ENCODE results near the gene CRYBG2.

GRCh38 chr1:26357121-26357602 is 3.2 kb upstream of the CRYBG2 start:
- TF ChIP-seq, protein P1, sequence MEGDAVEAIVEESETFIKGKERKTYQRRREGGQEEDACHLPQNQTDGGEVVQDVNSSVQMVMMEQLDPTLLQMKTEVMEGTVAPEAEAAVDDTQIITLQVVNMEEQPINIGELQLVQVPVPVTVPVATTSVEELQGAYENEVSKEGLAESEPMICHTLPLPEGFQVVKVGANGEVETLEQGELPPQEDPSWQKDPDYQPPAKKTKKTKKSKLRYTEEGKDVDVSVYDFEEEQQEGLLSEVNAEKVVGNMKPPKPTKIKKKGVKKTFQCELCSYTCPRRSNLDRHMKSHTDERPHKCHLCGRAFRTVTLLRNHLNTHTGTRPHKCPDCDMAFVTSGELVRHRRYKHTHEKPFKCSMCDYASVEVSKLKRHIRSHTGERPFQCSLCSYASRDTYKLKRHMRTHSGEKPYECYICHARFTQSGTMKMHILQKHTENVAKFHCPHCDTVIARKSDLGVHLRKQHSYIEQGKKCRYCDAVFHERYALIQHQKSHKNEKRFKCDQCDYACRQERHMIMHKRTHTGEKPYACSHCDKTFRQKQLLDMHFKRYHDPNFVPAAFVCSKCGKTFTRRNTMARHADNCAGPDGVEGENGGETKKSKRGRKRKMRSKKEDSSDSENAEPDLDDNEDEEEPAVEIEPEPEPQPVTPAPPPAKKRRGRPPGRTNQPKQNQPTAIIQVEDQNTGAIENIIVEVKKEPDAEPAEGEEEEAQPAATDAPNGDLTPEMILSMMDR (IDR thresholded peaks at IDR 0.05 in 8 of 11, conservative IDR thresholded peaks at IDR 0.05 in 3 of 11): no peak
- TF ChIP-seq POLR2AphosphoS5 (IDR thresholded peaks at IDR 0.05): no peak

Measured in spleen (tissue), 7 donors.